GM10266 (cell line): ENCODE measurements around the gene ABCA10.

ENCODE experiments used
- DNase-seq: peaks from one replicate; pipeline ENCODE4 v3.0.0; 2012; ENCODE audit errors: extremely low spot score
- TF ChIP-seq, protein P1 (sequence below): IDR thresholded peaks from 2 replicates; pipeline ENCODE4 v1.5.1; 2012; ENCODE audit warnings: mild to moderate bottlenecking, low read depth; ENCODE audit not compliant: control insufficient read depth, insufficient read depth; ENCODE audit errors: missing control alignments

Gene ABCA10

DNA sequence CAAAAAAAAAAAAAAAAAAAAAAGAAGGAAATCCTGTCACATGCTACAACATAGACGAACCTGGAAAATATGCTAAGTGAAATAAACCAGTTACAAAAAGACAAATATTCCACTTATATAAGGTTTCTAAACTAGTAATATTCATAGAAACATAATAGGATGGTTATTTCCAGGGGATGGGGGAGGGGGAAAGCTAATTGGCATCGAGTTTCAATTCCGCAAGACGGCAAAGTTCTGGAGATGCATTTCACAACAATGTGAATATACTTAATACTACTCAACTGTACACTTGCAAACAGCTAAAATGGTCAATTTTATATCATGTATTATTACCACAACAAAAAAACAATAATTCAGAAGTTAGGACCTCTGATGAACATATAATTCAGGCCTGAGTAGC, 130.0 kb downstream of the ABCA10 start:
- TF ChIP-seq, protein P1, sequence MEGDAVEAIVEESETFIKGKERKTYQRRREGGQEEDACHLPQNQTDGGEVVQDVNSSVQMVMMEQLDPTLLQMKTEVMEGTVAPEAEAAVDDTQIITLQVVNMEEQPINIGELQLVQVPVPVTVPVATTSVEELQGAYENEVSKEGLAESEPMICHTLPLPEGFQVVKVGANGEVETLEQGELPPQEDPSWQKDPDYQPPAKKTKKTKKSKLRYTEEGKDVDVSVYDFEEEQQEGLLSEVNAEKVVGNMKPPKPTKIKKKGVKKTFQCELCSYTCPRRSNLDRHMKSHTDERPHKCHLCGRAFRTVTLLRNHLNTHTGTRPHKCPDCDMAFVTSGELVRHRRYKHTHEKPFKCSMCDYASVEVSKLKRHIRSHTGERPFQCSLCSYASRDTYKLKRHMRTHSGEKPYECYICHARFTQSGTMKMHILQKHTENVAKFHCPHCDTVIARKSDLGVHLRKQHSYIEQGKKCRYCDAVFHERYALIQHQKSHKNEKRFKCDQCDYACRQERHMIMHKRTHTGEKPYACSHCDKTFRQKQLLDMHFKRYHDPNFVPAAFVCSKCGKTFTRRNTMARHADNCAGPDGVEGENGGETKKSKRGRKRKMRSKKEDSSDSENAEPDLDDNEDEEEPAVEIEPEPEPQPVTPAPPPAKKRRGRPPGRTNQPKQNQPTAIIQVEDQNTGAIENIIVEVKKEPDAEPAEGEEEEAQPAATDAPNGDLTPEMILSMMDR = no peak
- no peak for DNase-seq
